NCI-H446 treated with DMSO at 0.1 percent for 48 hours (cell line): ENCODE results near the gene UTP18.
"Not testable (repeated sequence)": the region's sequence is repeated elsewhere in the genome, so short reads cannot be mapped to it uniquely, and the experiment has no call there.

ENCODE experiments used
- DNase-seq: peaks from one replicate; lab custom pipeline; 2025; lab: John Stamatoyannopoulos, UW

The UTP18 gene

GRCh38 chr17:51330861-51331503 is 70.6 kb downstream of the UTP18 start:
- DNase-seq, result not testable (repeated sequence)

- DNase-seq, result no peak
Observed at GRCh38 chr17:51335006-51335590, 74.8 kb downstream of the UTP18 start.

GRCh38 chr17:51335883-51336822 is 75.8 kb downstream of the UTP18 start:
- no peak for DNase-seq

- DNase-seq, result no peak
Observed at GRCh38 chr17:51341457-51341856, 81.1 kb downstream of the UTP18 start.

GRCh38 chr17:51342257-51342656 is 81.9 kb downstream of the UTP18 start:
- no peak for DNase-seq

GRCh38 chr17:51344532-51344931 is 84.2 kb downstream of the UTP18 start:
- DNase-seq, result no peak

GRCh38 chr17:51346218-51346982 is 86.1 kb downstream of the UTP18 start:
- no peak for DNase-seq
